G401 (cell line): ENCODE measurements around the gene NMNAT2. TPM values are rescaled to one million over a fixed set of nuclear protein-coding genes. Genes with fewer than 3 reads are reported as not detected.
"Not testable (repeated sequence)": the region's sequence is repeated elsewhere in the genome, so short reads cannot be mapped to it uniquely, and the experiment has no call there.

Source experiments
- DNase-seq: peaks from one replicate; pipeline ENCODE4 v3.0.0-alpha.2; 2015; ENCODE audit warnings: low spot score
- in situ Hi-C: cut with HindIII; loops from 2 replicates; pipeline ENCODE4 v1.10.0; 2016; ENCODE audit warnings: low sequenced_read_pairs, mixed read lengths
- total RNA-seq: library from RNA; depleted of rRNA; stranded (reverse); fragments of >200 nt; shearing (Covaris generic); gene quantifications from 2 replicates; pipeline ENCODE4 v1.2.3, GENCODE V29; 2014; rRNA removed

The NMNAT2 gene
- 0.27 and 0.62 TPM in 2 replicates for total RNA-seq

DNA sequence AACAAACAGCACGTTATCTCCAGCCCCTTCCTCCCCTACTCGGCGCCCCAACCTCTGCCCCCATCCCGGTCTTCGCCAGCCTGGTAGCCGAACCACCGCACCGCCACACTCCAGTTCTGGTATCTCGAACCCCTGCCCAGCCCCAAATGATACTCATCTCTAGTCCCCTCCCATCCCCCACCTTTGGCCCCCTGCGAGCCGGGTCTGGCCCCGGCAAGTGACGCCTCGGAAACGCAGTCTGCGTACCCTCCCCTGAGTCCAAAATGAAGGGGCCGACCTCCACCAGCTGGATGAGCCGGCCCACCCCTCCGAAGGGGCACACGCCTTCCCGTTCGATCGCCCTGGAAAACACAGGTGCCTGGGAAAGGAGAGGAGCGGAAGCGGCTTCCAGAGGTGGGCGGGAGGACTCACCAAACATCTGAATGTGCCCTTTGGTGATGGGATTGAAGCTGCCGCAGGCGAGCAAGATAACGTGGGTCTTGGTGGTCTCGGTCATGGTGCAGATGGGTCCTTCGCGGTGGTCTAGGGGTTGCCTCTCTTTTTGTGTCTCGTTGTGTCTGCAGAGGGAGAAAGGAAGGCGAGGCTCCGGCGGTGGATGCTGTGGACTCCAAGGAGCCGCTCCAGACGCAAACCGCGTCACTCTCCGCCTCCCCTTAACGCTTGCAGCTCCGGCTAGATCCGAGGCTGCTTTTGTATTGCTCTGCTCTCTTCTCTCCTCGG, at the start of gene NMNAT2:
NMNAT2 (minus strand) TSS at position 609 of the 720 bp plus-strand sequence; CDS start at position 496, 113 bp downstream.
- DNase-seq, result peak; percentile 92
- in situ Hi-C loops, result no loop called here

DNA sequence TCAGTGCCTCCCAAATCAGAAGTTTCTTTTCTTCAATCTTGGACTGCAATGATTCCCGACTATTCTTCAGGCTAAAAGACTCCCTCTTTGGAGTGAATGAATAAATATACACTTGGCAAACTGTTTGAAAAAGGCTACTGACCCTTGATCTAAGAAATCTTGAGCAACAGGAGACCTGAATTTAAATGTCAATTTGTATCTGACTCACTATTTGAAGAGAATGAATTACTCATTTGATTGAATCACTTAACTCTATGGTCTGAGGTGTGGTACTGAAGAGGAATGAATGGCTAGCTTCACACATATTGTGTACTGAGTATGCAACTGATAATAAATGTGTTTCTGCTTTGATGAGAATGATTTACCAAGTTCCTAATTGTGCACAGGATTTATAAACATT, 49.5 kb upstream of the NMNAT2 start:
- no peak for DNase-seq
- in situ Hi-C loops, result no loop called here

DNA sequence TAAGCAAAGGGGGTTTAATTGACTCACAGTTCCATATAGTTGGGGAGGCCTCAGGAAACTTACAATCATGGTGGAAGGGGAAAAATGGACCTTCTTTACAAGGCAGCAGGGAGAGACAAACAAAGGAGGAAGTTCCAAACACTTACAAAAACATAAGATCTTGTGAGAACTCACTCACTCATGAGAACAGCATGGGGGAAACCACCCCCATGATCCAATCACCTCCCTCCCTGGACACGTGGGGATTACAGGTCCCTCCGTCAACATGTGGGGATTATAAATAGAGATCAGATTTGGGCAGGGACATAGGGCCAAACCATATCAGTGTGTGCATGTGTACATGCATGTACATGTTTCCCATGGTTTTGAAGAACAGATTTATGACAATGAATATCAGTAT, 48.6 kb upstream of the NMNAT2 start:
- in situ Hi-C loops, result no loop called here
- no peak for DNase-seq

DNA sequence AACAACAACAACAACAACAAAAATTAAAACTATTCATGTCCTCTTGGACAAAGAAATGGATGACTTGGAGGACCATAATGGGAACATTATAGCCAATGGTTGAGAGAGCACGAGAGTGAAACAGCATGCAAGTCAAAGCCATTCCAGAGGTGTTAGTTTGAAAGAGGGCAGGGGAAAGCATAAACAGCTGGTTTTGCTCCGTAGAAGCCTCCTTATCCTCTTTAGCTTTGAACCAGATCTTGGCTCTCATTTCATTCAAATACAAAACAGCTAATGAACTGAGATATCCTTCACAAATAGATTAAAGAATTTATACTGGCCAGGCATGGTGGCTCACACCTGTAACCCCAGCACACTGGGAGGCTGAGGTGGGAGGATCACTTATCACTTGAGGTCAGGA, 45.4 kb upstream of the NMNAT2 start:
- in situ Hi-C loops, result no loop called here
- DNase-seq, result no peak

DNA sequence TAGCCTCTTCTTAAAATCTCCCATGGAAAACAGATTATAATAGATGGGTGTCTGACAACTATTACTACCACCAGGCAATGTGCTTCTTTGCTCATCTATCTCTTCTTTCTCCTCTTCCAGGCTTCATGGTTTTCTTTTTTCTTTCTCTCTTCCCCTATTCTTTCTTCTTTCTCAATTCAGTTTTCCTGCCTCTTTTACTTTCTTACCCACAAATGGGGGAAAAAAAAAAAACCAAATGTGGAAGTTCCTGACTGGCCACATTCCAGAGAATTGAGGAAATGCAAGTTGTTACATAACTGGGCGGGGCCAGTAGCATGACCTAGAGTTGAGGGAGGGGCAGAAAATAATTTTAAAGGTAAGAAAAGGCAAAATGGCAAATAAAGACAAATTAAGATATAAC, 43.2 kb upstream of the NMNAT2 start:
- in situ Hi-C loops, result no loop called here
- no peak for DNase-seq

DNA sequence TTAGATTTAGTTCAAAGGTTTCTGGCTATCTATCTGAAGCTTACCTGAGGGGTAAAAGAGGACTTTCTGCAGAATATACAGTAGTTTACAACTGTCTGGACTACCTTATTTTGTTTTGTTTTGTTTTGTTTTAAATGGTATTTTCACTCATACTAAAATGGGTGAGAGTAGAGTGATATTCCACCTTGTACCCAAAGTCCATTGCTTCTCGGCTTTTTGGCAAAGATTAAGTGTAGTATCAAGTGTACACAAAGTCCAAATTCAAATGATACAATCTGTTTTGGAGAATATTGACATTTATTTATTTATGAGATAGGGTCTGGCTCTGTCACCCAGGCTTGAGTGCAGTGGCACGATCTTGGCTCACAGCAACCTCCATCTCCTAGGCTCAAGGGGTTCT, 42.4 kb upstream of the NMNAT2 start:
- no peak for DNase-seq
- in situ Hi-C loops, result no loop called here

DNA sequence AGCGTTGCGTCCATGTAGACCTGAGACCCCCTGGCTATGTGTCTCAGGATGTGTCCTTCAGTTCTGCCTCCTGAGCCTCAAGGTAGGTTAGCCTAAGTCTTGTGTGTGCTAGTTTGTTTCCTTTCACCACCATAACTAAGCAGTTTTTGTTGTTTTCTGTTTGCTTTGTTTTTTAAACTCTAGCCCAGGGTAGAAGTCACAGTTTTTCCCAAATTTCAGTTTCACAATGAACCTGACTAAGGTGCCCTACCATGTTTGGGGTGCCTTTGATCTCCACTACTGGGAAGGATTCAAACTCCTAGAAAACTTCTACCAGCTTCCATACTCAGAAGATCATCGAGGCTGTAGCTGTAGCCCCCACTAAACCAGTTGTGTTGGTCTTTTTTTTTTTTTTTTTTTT, 39.3 kb upstream of the NMNAT2 start:
- in situ Hi-C loops, result no loop called here
- DNase-seq, result no peak

DNA sequence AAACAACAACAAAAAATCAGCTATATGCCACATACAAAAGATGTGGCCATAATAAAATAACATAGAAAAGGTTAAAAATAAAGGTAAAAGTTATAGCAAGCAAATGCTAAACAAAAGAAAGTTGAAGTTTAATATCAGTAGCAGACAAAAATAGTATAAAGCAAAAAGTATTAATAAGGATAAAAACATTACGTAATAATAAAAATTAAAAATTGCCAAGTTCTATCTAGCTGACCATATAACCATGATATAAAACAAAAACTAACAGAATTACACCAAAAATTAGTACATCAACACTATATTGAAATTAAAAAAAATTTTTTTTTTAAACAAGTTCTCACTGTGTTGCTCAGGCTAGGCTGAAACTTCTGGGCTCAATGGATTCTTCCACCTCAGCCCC, 38.6 kb upstream of the NMNAT2 start:
- in situ Hi-C loops, result no loop called here
- no peak for DNase-seq

DNA sequence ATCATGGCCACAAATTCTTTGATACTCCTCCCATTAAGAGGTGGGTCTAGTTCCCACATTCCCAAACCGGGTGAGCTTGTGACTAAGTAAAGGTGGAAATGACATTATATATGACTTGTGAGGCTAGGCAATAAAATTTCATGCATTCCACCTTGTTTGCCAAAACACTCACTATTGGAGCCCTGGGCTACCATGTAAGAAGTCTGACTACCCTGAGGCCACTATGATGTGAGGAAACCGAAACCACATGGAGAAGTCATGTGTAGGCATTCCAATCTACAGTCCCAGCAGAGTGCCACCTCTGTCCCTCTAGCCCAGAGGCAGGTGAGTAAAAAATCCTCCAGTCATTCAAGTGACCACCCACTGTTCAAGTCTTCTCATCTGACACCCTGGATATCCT, 36.2 kb upstream of the NMNAT2 start:
- in situ Hi-C loops, result no loop called here
- DNase-seq, result no peak

DNA sequence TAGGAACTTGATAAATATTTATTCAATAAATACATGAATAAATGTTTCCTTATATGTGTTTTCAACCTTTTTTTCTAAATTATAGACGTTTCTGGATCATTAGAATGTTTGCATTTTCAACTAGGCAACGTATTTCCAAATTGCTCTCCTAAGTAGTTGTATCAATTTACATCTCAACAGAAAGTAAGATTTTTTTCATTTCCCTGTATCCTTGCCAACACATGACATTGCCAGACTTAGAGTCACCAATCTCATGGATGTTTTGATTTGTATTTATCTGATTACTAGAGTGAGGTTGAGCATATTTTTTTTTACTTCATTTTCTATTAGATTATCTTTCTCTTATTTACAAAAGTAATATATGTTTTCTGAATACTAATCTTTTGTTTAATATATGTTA, 31.9 kb upstream of the NMNAT2 start:
- in situ Hi-C loops, result no loop called here
- DNase-seq, result no peak

DNA sequence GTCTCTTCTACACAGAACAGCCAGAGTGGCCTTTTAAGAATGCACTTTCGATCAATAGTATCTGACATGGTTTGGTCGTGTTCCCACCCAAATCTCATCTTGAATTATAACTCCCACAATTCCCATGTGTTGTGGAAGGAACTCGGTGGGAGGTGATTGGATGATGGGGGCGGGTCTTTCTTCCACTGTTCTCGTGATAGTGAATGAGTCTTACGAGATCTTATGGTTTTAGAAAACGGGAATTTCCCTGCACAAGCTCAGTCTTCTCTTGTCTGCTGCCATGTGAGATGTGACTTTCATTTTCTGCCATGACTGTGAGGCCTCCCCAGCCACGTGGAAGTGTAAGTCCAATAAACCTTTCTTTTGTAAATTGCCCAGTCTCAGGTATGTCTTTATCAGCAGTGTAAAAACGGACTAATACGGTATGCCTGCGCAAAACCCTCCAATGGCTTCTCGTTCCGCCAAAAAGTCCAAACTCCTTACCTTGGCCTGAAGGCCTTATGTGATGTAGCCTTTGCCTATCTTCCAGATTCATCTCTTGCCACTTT, 31.1 kb upstream of the NMNAT2 start:
- in situ Hi-C loops, result no loop called here
- DNase-seq, result no peak

DNA sequence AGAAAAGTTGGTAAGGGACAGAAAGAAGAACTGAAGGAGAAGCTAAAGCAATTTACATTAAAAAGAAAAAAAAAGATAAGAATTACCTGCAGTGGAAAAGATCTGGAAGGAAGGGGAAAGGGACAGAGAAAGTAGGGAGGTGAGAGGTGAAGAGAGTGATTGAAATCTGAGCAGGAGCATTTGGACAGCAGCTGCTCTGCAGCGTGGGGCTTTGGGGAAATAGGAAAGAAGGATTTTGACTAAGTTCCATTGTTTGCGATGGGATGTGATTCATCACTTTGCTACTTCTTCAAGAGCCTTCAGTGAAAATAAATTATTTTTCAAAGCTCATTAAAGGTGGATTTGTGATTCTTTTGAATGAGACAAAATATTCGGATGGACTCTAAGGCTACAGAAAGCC, 26.1 kb upstream of the NMNAT2 start:
- DNase-seq, result peak; percentile 27

DNA sequence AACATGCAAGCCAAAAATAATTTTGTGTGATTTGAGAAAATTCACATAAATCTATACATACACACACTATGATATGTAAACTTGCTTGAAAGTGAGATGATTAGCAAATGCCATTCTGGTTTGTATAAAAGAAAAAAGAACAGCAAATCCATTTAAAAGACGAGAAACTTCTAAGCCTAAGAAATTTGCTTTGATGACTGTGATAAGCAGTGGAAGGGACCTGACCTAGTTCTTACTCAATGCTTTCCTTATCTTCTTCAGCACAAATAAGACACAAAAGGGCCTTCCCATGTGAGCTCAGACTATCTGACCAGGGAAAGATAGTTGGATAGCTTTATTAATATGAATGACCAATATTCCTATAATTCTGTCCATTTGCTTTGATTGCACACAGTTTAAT, 25.3 kb upstream of the NMNAT2 start:
- peak; percentile 58 for DNase-seq
- in situ Hi-C loops, result no loop called here

More for the DNA sequence above, 26.1 kb upstream of the NMNAT2 start:
- in situ Hi-C loops, result no loop called here

DNA sequence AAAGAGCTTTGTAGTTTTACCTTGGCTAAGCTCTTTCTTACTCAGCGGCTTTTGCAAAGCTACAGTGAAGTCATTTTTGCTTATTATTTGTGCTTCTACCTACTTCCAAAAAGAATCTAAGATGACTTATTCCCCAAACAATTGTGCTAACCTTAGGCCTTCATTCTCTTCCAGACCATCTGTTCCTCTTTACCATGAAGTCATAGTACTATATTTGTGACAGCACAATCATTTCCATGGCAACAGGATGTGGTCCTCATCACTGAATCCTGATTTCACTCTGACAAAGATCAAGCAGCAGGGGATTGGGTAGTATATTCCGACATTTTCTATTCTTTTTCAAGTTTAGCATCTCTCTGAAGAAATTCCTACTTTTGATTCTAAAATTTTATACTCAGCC, 24.8 kb upstream of the NMNAT2 start:
- DNase-seq, result peak; percentile 97
- in situ Hi-C loops, result no loop called here

DNA sequence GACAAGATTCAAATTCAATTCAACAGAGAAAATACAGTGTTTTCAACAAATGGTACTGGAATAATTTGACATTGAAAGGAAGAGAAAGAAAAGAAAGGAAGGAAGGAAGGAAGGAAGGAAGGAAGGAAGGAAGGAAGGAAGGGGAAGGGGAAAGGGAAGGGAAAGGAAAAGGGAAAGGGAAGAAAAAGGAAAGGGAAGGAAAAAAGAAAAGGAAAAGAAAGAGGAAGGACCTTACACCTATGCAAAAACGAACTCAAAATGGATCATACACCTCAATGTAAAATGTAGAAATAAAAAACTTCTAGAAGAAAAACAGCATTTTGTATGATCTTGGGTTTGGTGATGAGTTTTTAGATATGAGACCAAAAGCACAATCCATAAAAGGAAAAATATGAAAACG, 19.9 kb upstream of the NMNAT2 start:
- in situ Hi-C loops, result no loop called here
- DNase-seq, result no peak

DNA sequence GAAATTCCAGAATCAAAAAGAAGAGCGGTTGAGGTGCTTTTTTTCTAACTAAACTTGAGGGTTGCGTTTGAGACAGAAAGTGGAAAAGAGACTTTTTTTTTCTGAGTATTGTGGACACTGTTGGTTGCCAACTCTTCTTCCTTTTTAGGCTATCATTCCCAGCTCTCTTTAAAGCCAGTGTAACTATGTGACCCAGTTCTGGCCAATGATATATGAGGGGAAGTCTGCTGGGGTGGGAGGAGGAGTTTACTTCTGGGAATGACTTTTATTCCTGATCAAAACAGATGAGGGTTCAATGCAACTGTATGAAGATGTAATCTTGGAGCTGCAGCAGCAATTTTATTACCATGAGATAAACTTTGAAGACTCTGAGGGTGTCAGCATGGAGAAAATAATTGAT, 17.3 kb upstream of the NMNAT2 start:
- no peak for DNase-seq
- in situ Hi-C loops, result no loop called here

DNA sequence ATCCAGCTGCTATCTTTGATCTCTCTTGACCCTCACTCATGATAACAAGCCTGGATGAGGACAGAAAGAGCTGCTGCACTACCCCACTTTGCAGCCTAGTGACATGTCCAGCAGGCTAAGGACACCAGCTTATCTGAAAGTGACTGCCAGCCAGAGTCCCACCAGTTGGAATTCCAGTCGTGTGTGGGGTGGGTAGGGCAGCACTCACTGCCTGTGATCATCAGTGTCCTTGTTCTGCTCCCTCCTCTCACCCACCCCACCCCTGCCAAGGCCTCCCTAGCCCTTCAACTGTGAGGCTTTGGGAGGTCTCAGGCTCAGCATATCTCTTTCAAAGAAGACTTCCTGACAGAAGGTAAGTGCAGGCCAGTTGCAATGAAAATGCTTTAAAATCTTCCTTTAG, 15.5 kb upstream of the NMNAT2 start:
- in situ Hi-C loops, result no loop called here
- no peak for DNase-seq

DNA sequence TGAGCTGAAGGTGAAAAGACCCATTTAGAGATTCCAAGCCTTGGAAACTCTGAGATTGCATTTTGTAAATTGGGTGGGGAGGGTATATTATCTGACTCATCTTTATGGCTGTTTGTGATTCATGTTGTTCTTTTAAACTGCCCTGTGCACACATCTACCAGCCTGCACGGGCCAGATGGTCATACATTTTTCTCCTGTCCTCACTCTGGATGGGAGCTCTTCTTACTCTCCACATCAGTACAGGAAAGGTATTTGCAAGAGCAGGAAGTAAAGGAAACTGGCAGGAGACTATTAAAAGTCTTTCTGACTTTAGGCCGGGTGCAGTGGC, 14.3 kb upstream of the NMNAT2 start:
- no peak for DNase-seq
- in situ Hi-C loops, result no loop called here

DNA sequence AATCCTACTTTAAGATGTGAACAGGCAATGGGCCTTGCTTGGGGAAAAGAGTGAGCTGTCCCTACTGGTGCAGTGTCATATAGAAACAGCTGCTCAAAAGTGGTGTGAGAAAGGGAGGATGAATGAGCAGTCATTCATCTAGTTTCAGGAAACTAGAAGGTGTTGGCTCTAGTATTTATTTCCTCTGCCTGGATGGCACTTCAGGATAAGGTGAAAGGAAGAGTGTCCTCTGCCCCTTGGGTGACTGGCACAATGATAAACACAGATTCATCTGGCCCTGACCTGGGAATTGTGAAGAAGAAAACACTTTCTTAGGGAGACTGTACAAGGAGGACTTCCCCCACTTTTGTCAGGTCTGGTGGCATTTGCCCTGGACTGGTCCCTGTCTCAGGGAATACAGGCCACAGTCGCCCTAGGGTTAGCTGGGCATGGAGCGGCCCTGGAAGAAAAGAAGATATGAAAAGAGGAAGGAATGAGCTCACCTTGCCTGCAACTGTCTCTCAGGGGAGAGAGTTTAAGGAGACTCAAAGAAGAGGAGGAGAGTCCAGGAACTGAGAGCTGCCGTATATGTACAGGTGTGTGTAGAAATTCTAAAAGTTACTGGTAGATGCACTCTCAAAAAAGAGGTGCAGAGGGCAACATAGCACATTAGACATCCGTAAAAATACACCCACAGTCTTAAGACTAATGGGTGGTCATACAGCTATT, 13.8 kb upstream of the NMNAT2 start:
- DNase-seq, result no peak

DNA sequence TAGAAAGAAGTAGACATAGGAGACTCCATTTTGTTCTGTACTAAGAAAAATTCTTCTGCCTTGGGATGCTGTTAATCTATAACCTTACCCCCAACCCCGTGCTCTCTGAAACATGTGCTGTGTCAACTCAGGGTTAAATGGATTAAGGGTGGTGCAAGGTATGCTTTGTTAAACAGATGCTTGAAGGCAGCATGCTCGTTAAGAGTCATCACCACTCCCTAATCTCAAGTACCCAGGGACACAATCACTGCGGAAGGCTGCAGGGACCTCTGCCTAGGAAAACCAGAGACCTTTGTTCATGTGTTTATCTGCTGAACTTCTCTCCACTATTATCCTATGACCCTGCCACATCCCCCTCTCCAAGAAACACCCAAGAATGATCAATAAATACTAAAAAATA, 9.4 kb upstream of the NMNAT2 start:
- in situ Hi-C loops, result not testable (repeated sequence)

More for the DNA sequence above, 13.8 kb upstream of the NMNAT2 start:
- in situ Hi-C loops, result no loop called here

DNA sequence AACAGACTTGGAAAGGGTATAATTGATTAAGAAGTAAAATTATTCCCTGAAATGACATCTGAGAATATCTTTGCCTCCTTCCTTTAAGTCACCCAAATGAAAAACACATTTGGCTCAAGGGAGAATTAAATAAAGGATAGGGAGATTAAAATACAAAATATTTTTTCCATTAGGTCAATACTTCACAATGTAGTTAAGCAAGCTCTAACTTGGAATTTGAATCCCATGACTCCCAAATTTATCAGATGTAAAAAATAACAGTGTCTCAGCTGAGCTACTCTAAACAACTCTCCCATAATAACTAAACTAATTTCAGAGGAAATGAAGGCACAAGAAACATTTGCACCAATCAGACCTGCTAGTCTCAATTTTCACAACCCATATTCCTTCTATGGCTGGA, 6.5 kb upstream of the NMNAT2 start:
- no peak for DNase-seq
- in situ Hi-C loops, result no loop called here

More for the DNA sequence above, 9.4 kb upstream of the NMNAT2 start:
- not testable (repeated sequence) for DNase-seq
